Neural crest cell (in vitro differentiated cells): ENCODE measurements around the gene GNPNAT1. TPM values are rescaled to one million over a fixed set of nuclear protein-coding genes. Genes with fewer than 3 reads are reported as not detected.

Experiments used
- DNase-seq: peaks from one replicate; pipeline ENCODE4 v3.0.0; 2021; ENCODE audit warnings: low read depth, mixed read lengths, low spot score
- H3K27ac Mint-ChIP-seq: one replicate; pipeline ENCODE4 v1.8.0; 2021; ENCODE audit warnings: mild to moderate bottlenecking, mixed read lengths; ENCODE audit not compliant: unreplicated experiment
- H3K27me3 Mint-ChIP-seq: 2 replicates; pipeline ENCODE4 v1.8.0; 2021; ENCODE audit warnings: low read depth, mild to moderate bottlenecking, mixed read lengths
- H3K36me3 Mint-ChIP-seq: 2 replicates; pipeline ENCODE4 v1.8.0; 2021; ENCODE audit warnings: low read depth, mild to moderate bottlenecking, mixed read lengths
- H3K4me1 Mint-ChIP-seq: 2 replicates; pipeline ENCODE4 v1.8.0; 2021; ENCODE audit warnings: mixed read lengths
- H3K4me3 Mint-ChIP-seq: one replicate; pipeline ENCODE4 v1.8.0; 2021; ENCODE audit warnings: mild to moderate bottlenecking, mixed read lengths
- H3K9me3 Mint-ChIP-seq: 2 replicates; pipeline ENCODE4 v1.8.0; 2021; ENCODE audit warnings: mixed read lengths
- total RNA-seq: library from RNA; stranded (reverse); gene quantifications from 2 replicates; pipeline ENCODE4 v1.2.1, GENCODE V29; 2021
- TF ChIP-seq, protein P1 (sequence below): fragments of 200-600 bp; sonication (generic); conservative IDR thresholded peaks from 2 replicates; pipeline ENCODE4 v1.5.0; 2021; ENCODE audit warnings: antibody characterized with exemption, mild to moderate bottlenecking

The GNPNAT1 gene
- total RNA-seq, 1 donor from 2014 or later, result 27.9 TPM

- TF ChIP-seq, protein P1, sequence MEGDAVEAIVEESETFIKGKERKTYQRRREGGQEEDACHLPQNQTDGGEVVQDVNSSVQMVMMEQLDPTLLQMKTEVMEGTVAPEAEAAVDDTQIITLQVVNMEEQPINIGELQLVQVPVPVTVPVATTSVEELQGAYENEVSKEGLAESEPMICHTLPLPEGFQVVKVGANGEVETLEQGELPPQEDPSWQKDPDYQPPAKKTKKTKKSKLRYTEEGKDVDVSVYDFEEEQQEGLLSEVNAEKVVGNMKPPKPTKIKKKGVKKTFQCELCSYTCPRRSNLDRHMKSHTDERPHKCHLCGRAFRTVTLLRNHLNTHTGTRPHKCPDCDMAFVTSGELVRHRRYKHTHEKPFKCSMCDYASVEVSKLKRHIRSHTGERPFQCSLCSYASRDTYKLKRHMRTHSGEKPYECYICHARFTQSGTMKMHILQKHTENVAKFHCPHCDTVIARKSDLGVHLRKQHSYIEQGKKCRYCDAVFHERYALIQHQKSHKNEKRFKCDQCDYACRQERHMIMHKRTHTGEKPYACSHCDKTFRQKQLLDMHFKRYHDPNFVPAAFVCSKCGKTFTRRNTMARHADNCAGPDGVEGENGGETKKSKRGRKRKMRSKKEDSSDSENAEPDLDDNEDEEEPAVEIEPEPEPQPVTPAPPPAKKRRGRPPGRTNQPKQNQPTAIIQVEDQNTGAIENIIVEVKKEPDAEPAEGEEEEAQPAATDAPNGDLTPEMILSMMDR, result no peak
- peaks cover 4% of the 10 kb centered on the region for H3K27me3 Mint-ChIP-seq
- H3K9me3 Mint-ChIP-seq, result peaks cover 3% of the 10 kb centered on the region
- H3K36me3 Mint-ChIP-seq, result no peaks in the 10 kb centered on the region
- H3K27ac Mint-ChIP-seq, result peak overlapping the region; percentile 81
- H3K4me1 Mint-ChIP-seq, result peaks cover 40% of the 10 kb centered on the region
- no peak for DNase-seq
- peak overlapping the region; percentile 89 for H3K4me3 Mint-ChIP-seq
These were observed 618 bp downstream of the GNPNAT1 start for GRCh38 chr14:52790756-52791222.

DNA sequence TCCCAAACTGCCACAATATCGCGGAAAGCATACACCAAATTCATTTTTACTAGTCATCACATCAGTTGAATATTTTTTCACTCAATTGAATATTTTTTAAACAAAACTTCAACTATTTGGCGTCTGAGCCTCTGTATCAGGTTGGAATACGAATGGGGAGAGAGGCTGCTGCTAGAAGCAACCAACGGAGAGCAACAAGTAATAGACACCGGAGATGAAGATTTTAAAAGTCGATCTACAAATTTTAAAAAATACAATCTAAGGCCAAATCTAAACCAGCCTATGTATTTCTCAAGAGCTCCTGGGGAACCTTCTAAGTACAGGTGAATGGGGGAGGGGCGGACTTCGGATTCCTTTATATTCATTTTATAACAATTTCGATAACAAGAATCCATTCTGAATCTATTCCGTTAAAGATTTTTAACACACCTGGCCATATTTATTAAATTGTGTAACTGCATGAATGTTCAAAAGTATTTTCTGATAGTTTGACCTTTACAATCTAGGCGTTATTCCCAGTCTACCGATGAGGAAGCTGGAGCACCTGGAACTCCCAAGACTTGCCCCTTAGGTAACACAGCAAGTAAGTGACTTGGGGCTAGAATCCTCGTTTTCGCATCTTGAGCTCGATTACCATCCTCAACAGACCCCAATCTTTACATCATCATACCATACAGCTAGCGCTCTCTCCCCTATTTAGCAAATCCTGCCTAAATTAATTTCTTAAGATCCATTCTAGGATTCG is 1.2 kb downstream of the GNPNAT1 start:
- no peak for DNase-seq
- H3K27me3 Mint-ChIP-seq, result peaks cover 4% of the 10 kb centered on the region
- TF ChIP-seq, protein P1, result no peak
- H3K4me1 Mint-ChIP-seq, result peaks cover 39% of the 10 kb centered on the region
- H3K4me3 Mint-ChIP-seq, result peak overlapping the region; percentile 89
- no peak overlapping the region for H3K27ac Mint-ChIP-seq
- H3K36me3 Mint-ChIP-seq, result no peaks in the 10 kb centered on the region
- H3K9me3 Mint-ChIP-seq, result peaks cover 2% of the 10 kb centered on the region

DNA sequence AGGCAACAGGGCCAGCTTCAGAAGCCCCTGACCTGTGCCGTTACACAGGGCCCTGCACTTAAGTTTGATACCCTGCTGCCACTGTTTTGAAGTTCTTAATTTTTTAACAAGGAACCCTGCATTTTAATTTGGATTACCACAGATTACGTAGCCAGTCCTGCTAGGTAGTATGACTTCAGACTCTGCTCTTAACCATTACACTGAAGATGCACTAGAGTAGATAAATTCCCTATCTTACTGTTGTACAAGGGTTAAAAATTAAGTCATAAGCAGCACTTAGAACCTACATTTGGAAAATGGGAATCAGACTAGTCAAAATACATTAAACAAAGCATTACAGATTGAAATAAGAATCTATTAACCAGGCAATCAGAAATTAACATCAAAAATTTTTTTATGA is 2.3 kb downstream of the GNPNAT1 start:
- Mint-ChIP-seq H3K9me3 (no peaks in the 10 kb centered on the region), H3K4me3 (peak overlapping the region; percentile 75), H3K36me3 (no peaks in the 10 kb centered on the region), H3K27me3 (peaks cover 4% of the 10 kb centered on the region), H3K4me1 (peaks cover 36% of the 10 kb centered on the region), H3K27ac (no peak overlapping the region)
- DNase-seq, result no peak
- TF ChIP-seq, protein P1, result no peak

- H3K9me3 Mint-ChIP-seq, result no peaks in the 10 kb centered on the region
- TF ChIP-seq, protein P1, result no peak
- H3K4me3 Mint-ChIP-seq, result no peak overlapping the region
- H3K4me1 Mint-ChIP-seq, result peaks cover 29% of the 10 kb centered on the region
- H3K27ac Mint-ChIP-seq, result no peak overlapping the region
- H3K27me3 Mint-ChIP-seq, result peaks cover 4% of the 10 kb centered on the region
- H3K36me3 Mint-ChIP-seq, result no peaks in the 10 kb centered on the region
- DNase-seq, result no peak
These were observed 4.5 kb downstream of the GNPNAT1 start for GRCh38 chr14:52786887-52787286.

DNA sequence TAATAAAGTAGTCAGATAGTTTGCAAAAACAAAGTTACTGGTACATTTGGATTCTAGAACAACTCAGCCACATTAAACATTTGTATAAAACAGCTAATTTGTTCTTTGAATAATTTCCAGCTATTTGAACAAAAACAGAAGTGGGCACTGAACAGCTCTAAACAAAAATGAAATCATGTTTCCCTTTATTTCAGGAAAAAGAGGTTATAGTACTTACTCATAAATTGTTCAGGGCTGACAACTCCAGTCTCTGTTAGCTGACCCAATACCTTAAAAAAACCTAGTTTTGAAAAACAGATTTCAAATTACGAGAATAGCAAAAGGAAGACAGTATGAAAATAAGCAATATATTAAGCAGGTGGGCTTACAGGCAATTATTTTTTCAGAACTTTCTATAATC is 8.2 kb downstream of the GNPNAT1 start:
- no peaks in the 10 kb centered on the region for H3K27me3 Mint-ChIP-seq
- no peaks in the 10 kb centered on the region for H3K9me3 Mint-ChIP-seq
- H3K27ac Mint-ChIP-seq, result no peak overlapping the region
- H3K36me3 Mint-ChIP-seq, result no peaks in the 10 kb centered on the region
- TF ChIP-seq, protein P1, result no peak
- no peak overlapping the region for H3K4me3 Mint-ChIP-seq
- H3K4me1 Mint-ChIP-seq, result no peaks in the 10 kb centered on the region
- no peak for DNase-seq
